ENCODE data around the gene VWA3B.

Gene VWA3B

DNA sequence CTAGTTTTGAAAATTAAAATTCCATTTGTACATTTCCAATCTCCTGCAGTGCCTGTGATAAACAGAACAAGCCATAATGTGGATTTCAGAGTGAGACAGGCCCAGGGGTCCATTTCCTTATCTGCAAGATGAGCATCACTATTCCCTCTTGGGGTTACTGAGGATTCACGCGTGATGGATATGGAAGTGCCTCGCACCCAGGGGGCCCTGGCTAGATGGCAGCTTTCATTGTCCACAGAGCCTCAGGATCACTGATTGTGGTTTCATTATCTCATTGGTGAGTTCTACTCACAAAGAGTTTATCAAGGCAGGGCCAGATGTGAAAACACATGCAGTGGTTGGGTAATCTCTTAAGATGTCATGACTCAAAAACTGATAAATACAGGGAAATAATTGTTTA, 270.9 kb downstream of the VWA3B start:
- H3K27ac ChIP-seq (ENCODE audit: low read length), result no peak overlapping the region
- no peak for TF ChIP-seq EZH2phosphoT487 (IDR thresholded peaks at IDR 0.05; ENCODE audit: low read length)

DNA sequence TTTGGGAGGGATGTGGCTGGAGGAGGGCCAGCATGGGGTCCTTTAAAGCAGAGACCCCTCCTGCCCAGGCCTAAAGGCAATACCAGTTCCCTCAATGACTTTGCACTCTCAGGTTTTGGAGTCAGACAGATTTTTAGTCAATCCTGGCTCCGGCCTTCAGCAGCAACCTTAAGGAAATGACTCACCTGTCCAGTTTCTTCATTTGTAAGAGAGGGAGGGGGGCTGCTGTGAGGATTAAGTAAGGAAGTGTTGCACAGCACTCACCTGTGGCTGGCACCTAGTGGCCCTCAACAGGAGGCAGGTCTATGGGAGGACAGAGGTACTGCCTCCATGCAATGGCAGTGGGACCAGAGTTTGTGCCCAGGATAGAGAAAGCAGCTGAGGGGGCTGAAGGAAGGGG, 273.0 kb downstream of the VWA3B start:
- H3K9me2 ChIP-seq (replicated peaks; ENCODE audit: insufficient read depth, low read length), result no peaks in the 10 kb centered on the region
- no peak overlapping the region for H3K4me3 ChIP-seq (ENCODE audit: low read length)
- TF ChIP-seq EZH2 (optimal IDR thresholded peaks at IDR 0.05; ENCODE audit: low read depth, low read length) (no peak), EZH2phosphoT487 (IDR thresholded peaks at IDR 0.05; ENCODE audit: low read length) (no peak)
- TF ChIP-seq, protein P1, sequence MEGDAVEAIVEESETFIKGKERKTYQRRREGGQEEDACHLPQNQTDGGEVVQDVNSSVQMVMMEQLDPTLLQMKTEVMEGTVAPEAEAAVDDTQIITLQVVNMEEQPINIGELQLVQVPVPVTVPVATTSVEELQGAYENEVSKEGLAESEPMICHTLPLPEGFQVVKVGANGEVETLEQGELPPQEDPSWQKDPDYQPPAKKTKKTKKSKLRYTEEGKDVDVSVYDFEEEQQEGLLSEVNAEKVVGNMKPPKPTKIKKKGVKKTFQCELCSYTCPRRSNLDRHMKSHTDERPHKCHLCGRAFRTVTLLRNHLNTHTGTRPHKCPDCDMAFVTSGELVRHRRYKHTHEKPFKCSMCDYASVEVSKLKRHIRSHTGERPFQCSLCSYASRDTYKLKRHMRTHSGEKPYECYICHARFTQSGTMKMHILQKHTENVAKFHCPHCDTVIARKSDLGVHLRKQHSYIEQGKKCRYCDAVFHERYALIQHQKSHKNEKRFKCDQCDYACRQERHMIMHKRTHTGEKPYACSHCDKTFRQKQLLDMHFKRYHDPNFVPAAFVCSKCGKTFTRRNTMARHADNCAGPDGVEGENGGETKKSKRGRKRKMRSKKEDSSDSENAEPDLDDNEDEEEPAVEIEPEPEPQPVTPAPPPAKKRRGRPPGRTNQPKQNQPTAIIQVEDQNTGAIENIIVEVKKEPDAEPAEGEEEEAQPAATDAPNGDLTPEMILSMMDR (IDR thresholded peaks at IDR 0.05; ENCODE audit: low read length), result no peak
- H3K79me2 ChIP-seq (ENCODE audit: low read length), result no peaks in the 10 kb centered on the region
- H3K36me3 ChIP-seq (replicated peaks; ENCODE audit: insufficient read depth, low read length), result no peaks in the 10 kb centered on the region
- DNase-seq, result no peak
- no peak overlapping the region for H3K4me2 ChIP-seq (ENCODE audit: low read depth, low read length)
- H3K9me3 ChIP-seq (replicated peaks; ENCODE audit: insufficient read depth, low read length), result no peaks in the 10 kb centered on the region
- H3K4me1 ChIP-seq (ENCODE audit: low read length), result no peaks in the 10 kb centered on the region
- no peaks in the 10 kb centered on the region for H3F3A ChIP-seq (ENCODE audit: insufficient read depth, low read length)
- no peaks in the 10 kb centered on the region for H4K20me1 ChIP-seq (ENCODE audit: insufficient read depth, low read length)
- H3K9ac ChIP-seq (ENCODE audit: low read length), result no peak overlapping the region
- H2AFZ ChIP-seq (ENCODE audit: low read length), result no peak overlapping the region
- H3K27ac ChIP-seq (ENCODE audit: low read length), result no peak overlapping the region
- no peaks in the 10 kb centered on the region for H3K27me3 ChIP-seq (replicated peaks; ENCODE audit: insufficient read depth, low read length)

More for the DNA sequence above, 270.9 kb downstream of the VWA3B start:
- H3F3A ChIP-seq (ENCODE audit: insufficient read depth, low read length), result no peaks in the 10 kb centered on the region
- no peak overlapping the region for H3K4me3 ChIP-seq (ENCODE audit: low read length)
- no peak overlapping the region for H3K9ac ChIP-seq (ENCODE audit: low read length)
- H3K9me2 ChIP-seq (replicated peaks; ENCODE audit: insufficient read depth, low read length), result no peaks in the 10 kb centered on the region
- no peaks in the 10 kb centered on the region for H3K4me1 ChIP-seq (ENCODE audit: low read length)
- no peaks in the 10 kb centered on the region for H3K27me3 ChIP-seq (replicated peaks; ENCODE audit: insufficient read depth, low read length)
- no peaks in the 10 kb centered on the region for H3K79me2 ChIP-seq (ENCODE audit: low read length)
- no peaks in the 10 kb centered on the region for H4K20me1 ChIP-seq (ENCODE audit: insufficient read depth, low read length)
- DNase-seq, result no peak
- no peak overlapping the region for H3K4me2 ChIP-seq (ENCODE audit: low read depth, low read length)
- no peaks in the 10 kb centered on the region for H3K36me3 ChIP-seq (replicated peaks; ENCODE audit: insufficient read depth, low read length)
- no peaks in the 10 kb centered on the region for H3K9me3 ChIP-seq (replicated peaks; ENCODE audit: insufficient read depth, low read length)
- no peak overlapping the region for H2AFZ ChIP-seq (ENCODE audit: low read length)

Measured in MM.1S (cell line).